Hypothalamus (tissue), 51 donors: Measurements from ENCODE around the gene COQ4.
"Not testable (repeated sequence)": the region's sequence is repeated elsewhere in the genome, so short reads cannot be mapped to it uniquely, and the experiment has no call there.

Experiments
- DNase-seq, 51 donors: peaks; one replicate each; lab custom pipeline; 2025; lab: John Stamatoyannopoulos, UW

COQ4 gene

GRCh38 chr9:128298535-128299482 is 23.8 kb upstream of the COQ4 start:
- DNase-seq, result no peak

GRCh38 chr9:128304136-128304970 is 18.3 kb upstream of the COQ4 start:
- DNase-seq, result no peak

- no peak for DNase-seq
Measured at GRCh38 chr9:128304971-128305288, 17.7 kb upstream of the COQ4 start.

- DNase-seq, result no peak
Measured at GRCh38 chr9:128309551-128309950, 13.1 kb upstream of the COQ4 start.

GRCh38 chr9:128310461-128310860 is 12.2 kb upstream of the COQ4 start:
- peak in 4 of 51 donors; percentile 7 to 38 (median 16) for DNase-seq

GRCh38 chr9:128314697-128315096 is 7.9 kb upstream of the COQ4 start:
- DNase-seq, result no peak

- DNase-seq, result peak in 50 of 51 donors; percentile 6 to 95 (median 78)
Measured at GRCh38 chr9:128316421-128316820, 6.2 kb upstream of the COQ4 start.

GRCh38 chr9:128317629-128318028 is 5.0 kb upstream of the COQ4 start:
- no peak for DNase-seq

GRCh38 chr9:128321343-128321742 is 1.3 kb upstream of the COQ4 start:
- no peak for DNase-seq

GRCh38 chr9:128321879-128322403 is 698 bp upstream of the COQ4 start:
- no peak for DNase-seq

- DNase-seq, result no peak
Measured at GRCh38 chr9:128323212-128323730, 632 bp downstream of the COQ4 start.

- DNase-seq, result no peak
Measured at GRCh38 chr9:128323791-128324190, 1.2 kb downstream of the COQ4 start.

- DNase-seq, result no peak
Measured at GRCh38 chr9:128324401-128324800, 1.8 kb downstream of the COQ4 start.

- DNase-seq, result no peak
Measured at GRCh38 chr9:128325629-128326028, 3.0 kb downstream of the COQ4 start.

GRCh38 chr9:128333451-128333869 is 10.8 kb downstream of the COQ4 start:
- DNase-seq, result no peak

- no peak for DNase-seq
Measured at GRCh38 chr9:128335161-128335560, 12.5 kb downstream of the COQ4 start.

- DNase-seq, result no peak
Measured at GRCh38 chr9:128335914-128336313, 13.3 kb downstream of the COQ4 start.

- DNase-seq, result no peak
Measured at GRCh38 chr9:128337936-128338335, 15.3 kb downstream of the COQ4 start.

- DNase-seq, result not testable (repeated sequence)
Measured at GRCh38 chr9:128338852-128339614, 16.4 kb downstream of the COQ4 start.
